GM12865 (cell line): ENCODE results near the gene ACTG2.

Experiments used
- DNase-seq: peaks from one replicate; pipeline ENCODE4 v3.0.0; 2010; ENCODE audit warnings: low read depth
- H3K4me3 ChIP-seq: 2 replicates; pipeline ENCODE4 v1.5.1; 2011; ENCODE audit warnings: mild to moderate bottlenecking, low read depth, low read length, control low read depth
- CTCF ChIP-seq: IDR thresholded peaks from 2 replicates; pipeline ENCODE4 v1.5.1; 2011; ENCODE audit warnings: low read length, control low read depth, low read depth, inconsistent platforms; ENCODE audit not compliant: insufficient read depth; ENCODE audit errors: missing control alignments

The ACTG2 gene

DNA sequence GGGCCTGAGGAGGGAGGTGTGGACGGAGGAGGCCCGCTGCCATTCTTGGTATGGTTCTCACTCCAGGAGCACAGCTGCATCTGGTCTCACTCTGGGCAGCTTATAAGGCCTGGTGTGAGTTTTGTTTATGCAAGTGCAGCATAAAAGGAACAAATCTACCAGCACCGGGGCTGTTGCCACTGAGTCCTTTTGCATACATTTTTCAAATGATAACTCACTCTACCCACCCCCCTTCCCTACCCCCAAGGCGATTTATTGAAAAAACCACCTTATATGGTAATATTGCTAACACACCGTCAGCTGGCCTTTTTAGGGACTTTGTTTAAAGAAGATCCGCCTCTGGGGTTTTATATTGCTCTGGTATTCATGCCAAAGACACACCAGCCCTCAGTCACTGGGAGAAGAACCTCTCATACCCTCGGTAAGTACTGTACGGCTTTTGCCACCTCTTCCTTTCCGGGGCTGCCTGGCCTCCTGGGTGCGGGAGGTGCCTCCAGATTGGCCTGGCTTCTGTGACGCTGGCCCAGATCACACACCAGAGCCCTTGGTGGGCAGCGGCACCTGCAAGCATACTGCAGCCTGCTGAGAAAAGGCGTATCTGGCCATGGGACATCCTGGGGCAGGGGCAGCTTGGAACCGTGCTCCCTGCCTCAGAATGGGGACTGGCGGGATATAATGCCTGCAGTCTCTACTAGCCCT, at the start of gene ACTG2:
TSS of gene ACTG2 (plus strand) at position 378 of the 699 bp plus-strand sequence. CDS start 8,304 bp downstream, outside the sequence.
- DNase-seq = no peak
- no peak for TF ChIP-seq CTCF

DNA sequence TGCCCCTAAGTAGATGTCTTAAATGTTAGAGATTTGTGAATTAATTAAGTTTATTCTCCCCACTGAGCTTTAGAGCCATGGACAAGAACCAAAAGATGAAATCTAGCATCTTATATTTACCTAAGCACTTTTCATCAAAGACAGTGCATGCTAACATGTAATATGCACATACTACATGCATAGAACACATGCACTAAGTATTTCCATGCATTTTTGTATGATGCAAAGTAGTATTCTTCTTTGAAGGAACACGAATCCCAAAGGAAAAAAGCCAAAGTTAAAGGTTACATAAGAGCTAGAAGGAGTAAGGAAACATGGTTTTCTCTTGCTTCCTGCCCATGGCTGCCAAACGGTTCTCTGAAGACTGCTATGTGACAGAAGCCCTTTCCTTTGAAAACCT, 48.7 kb upstream of the ACTG2 start:
- H3K4me3 ChIP-seq = no peak overlapping the region
- TF ChIP-seq CTCF = no peak
- no peak for DNase-seq

More for the DNA sequence above, at the start of gene ACTG2:
- H3K4me3 ChIP-seq = no peak within 1 kb of the TSS

DNA sequence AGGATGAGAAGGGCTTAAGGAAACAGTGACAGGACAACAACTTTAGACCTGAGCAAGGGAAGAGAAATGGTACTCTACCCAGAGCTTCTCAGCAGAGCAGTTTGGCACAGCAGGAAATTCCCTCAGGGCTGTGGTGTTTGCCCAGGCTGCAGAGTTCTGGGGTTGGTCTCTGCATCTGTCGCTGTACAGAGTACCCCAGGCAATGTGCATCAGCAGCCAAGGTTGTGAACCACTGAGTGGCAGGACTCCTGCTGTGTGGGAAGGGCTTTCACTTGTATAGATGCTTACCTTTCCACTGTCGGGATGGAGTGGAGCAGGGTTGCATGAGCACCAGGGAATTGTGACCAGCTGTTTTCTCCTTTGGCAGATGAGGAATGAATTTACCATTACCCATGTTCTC, 42.8 kb upstream of the ACTG2 start:
- no peak for TF ChIP-seq CTCF
- DNase-seq = no peak
- no peak overlapping the region for H3K4me3 ChIP-seq

GRCh38 chr2:73851274-73851673, 41.5 kb upstream of the ACTG2 start:
- H3K4me3 ChIP-seq = no peak overlapping the region
- peak; percentile 30 for TF ChIP-seq CTCF
- DNase-seq = peak; percentile 28

GRCh38 chr2:73852020-73852419, 40.8 kb upstream of the ACTG2 start:
- no peak overlapping the region for H3K4me3 ChIP-seq
- TF ChIP-seq CTCF = no peak
- no peak for DNase-seq

GRCh38 chr2:73855526-73855925, 37.3 kb upstream of the ACTG2 start:
- DNase-seq = no peak
- H3K4me3 ChIP-seq = no peak overlapping the region
- no peak for TF ChIP-seq CTCF

DNA sequence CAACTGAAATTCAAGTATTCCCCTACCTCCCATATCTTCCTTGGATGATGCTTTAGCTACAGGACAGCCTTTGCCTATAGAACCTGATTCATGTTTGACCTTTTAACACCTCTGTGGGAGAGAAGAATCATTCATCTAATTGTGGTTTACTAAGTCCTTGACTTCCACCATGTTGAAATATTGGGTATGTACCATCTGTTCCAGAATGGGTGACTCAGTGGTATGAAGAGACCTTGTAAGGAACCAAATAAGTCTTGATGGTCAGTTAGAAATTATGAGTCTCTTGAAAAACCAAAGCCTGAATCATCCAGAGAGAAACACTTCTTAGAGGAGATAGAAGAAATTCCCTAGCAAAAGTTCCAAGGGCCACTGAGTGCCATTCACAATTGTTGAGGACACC, 36.6 kb upstream of the ACTG2 start:
- no peak for TF ChIP-seq CTCF
- no peak for DNase-seq
- H3K4me3 ChIP-seq = no peak overlapping the region
